IMR-90 (cell line): ENCODE measurements around the gene VEGFA. TPM values are rescaled to one million over a fixed set of nuclear protein-coding genes. Genes with fewer than 3 reads are reported as not detected.

Experiments used
- ATAC-seq: fragments of 200-7000 bp; cut with Tn5 transposase; 2 replicates; pipeline ENCODE4 v1.9.1; 2020; ENCODE audit warnings: low read depth, mild to moderate bottlenecking, moderate library complexity
- BruUV-seq: library from RNA; stranded (reverse); fragments of 400-500 nt; replicated peaks from 2 replicates; lab custom pipeline; 2021; lab: Mats Ljungman, UMichigan
- CTCF ChIA-PET: fragments of 300-600 bp; formaldehyde crosslinking; extraction: SDS; loops from one replicate; lab custom pipeline; 2021; ENCODE audit warnings: antibody characterized with exemption; lab: Yijun Ruan, JAX
- POLR2A ChIA-PET: fragments of 300-600 bp; sonication (Branson Sonifier 250); formaldehyde crosslinking; loops from one replicate; lab custom pipeline; 2022; ENCODE audit warnings: antibody characterized with exemption; ENCODE audit not compliant: unreplicated experiment; lab: Charles Lee
- DNase-seq: peaks from one replicate; pipeline ENCODE4 v3.0.0; 2013
- H2AFZ ChIP-seq: replicated peaks from 2 replicates; pipeline ENCODE3; 2013; ENCODE audit warnings: low read length, mild to moderate bottlenecking; ENCODE audit not compliant: poor library complexity
- H2AK5ac ChIP-seq: 2 replicates; pipeline ENCODE4 v1.6.1; 2013; ENCODE audit warnings: low read depth, low read length, inconsistent platforms
- H2AK9ac ChIP-seq: replicated peaks from 2 replicates; pipeline ENCODE3; 2013; ENCODE audit warnings: mild to moderate bottlenecking, low read depth, low read length, moderate library complexity; ENCODE audit not compliant: poor library complexity
- H2BK120ac ChIP-seq: 2 replicates; pipeline ENCODE4 v1.6.1; 2013; ENCODE audit warnings: low read depth, low read length, inconsistent platforms
- H2BK15ac ChIP-seq: 3 replicates; pipeline ENCODE4 v1.6.1; 2013; ENCODE audit warnings: low read depth, low read length, inconsistent platforms
- H2BK20ac ChIP-seq: 2 replicates; pipeline ENCODE4 v1.6.1; 2013; ENCODE audit warnings: low read depth, mild to moderate bottlenecking, inconsistent platforms, low read length, moderate library complexity
- H2BK5ac ChIP-seq: 2 replicates; pipeline ENCODE4 v1.6.1; 2013; ENCODE audit warnings: mild to moderate bottlenecking, low read depth, low read length, inconsistent platforms; ENCODE audit not compliant: poor library complexity, severe bottlenecking
- H3K14ac ChIP-seq: replicated peaks from 2 replicates; pipeline ENCODE4 v1.6.1; 2013; ENCODE audit warnings: low read depth, low read length, inconsistent platforms
- H3K18ac ChIP-seq: 2 replicates; pipeline ENCODE4 v1.6.1; 2013; ENCODE audit warnings: low read depth, low read length, control low read depth
- H3K23ac ChIP-seq: 2 replicates; pipeline ENCODE4 v1.6.1; 2013; ENCODE audit warnings: low read depth, low read length, inconsistent platforms
- H3K27ac ChIP-seq: 2 replicates; pipeline ENCODE4 v1.5.1; 2013; ENCODE audit warnings: mild to moderate bottlenecking, control low read depth, low read length; ENCODE audit not compliant: insufficient read depth
- H3K27me3 ChIP-seq: 2 replicates; pipeline ENCODE4 v1.6.1; 2013; ENCODE audit warnings: low read length; ENCODE audit not compliant: control insufficient read depth, insufficient read depth
- H3K36me3 ChIP-seq: 2 replicates; pipeline ENCODE4 v1.6.1; 2013; ENCODE audit warnings: low read length, mixed read lengths; ENCODE audit not compliant: control insufficient read depth, insufficient read depth
- H3K4ac ChIP-seq: 2 replicates; pipeline ENCODE4 v1.6.1; 2013; ENCODE audit warnings: low read depth, low read length, inconsistent platforms
- H3K4me1 ChIP-seq: 2 replicates; pipeline ENCODE4 v1.6.1; 2013; ENCODE audit warnings: low read length, mixed read lengths; ENCODE audit not compliant: control insufficient read depth, insufficient read depth
- H3K4me2 ChIP-seq: 2 replicates; pipeline ENCODE4 v1.6.1; 2013; ENCODE audit warnings: low read depth, mild to moderate bottlenecking, control low read depth, low read length, moderate library complexity
- H3K4me3 ChIP-seq: 2 replicates; pipeline ENCODE4 v1.5.1; 2013; ENCODE audit warnings: low read depth, mild to moderate bottlenecking, control low read depth, low read length, moderate library complexity; ENCODE audit not compliant: insufficient read depth
- H3K56ac ChIP-seq: 2 replicates; pipeline ENCODE4 v1.6.1; 2013; ENCODE audit warnings: low read length, inconsistent platforms; ENCODE audit not compliant: insufficient read depth; ENCODE audit errors: extremely low read depth
- H3K79me1 ChIP-seq, 2 experiments: 2 replicates each; pipeline ENCODE4 v1.6.1; 2013; ENCODE audit warnings: low read length in 2 of 2, inconsistent platforms in 1 of 2, low read depth in 1 of 2
- H3K9ac ChIP-seq: 2 replicates; pipeline ENCODE4 v1.6.1; 2013; ENCODE audit warnings: low read depth, low read length, control low read depth
- H3K9me1 ChIP-seq: 2 replicates; pipeline ENCODE4 v1.6.1; 2013; ENCODE audit warnings: low read length, inconsistent platforms; ENCODE audit not compliant: insufficient read depth
- H3K9me3 ChIP-seq: 2 replicates; pipeline ENCODE4 v1.6.1; 2013; ENCODE audit warnings: low read length; ENCODE audit not compliant: control insufficient read depth, insufficient read depth
- H4K20me1 ChIP-seq: 2 replicates; pipeline ENCODE4 v1.6.1; 2013; ENCODE audit warnings: low read length, inconsistent platforms; ENCODE audit not compliant: insufficient read depth
- H4K5ac ChIP-seq: 2 replicates; pipeline ENCODE4 v1.6.1; 2013; ENCODE audit warnings: mild to moderate bottlenecking, low read depth, low read length, control low read depth
- H4K8ac ChIP-seq, 2 experiments: 2 replicates each; pipeline ENCODE4 v1.6.1; 2013; ENCODE audit warnings: low read depth in 2 of 2, low read length in 2 of 2, control low read depth in 1 of 2, inconsistent platforms in 1 of 2
- H4K91ac ChIP-seq: 2 replicates; pipeline ENCODE4 v1.6.1; 2013; ENCODE audit warnings: low read depth, low read length, inconsistent platforms; ENCODE audit not compliant: insufficient read depth
- BHLHE40 ChIP-seq: fragments of 150-350 bp; IDR thresholded peaks from 2 replicates; pipeline ENCODE4 v1.6.1; 2016; ENCODE audit warnings: mild to moderate bottlenecking, low read depth, low read length
- CEBPB ChIP-seq: IDR thresholded peaks from 2 replicates; pipeline ENCODE4 v1.6.1; 2012; ENCODE audit warnings: low read depth, low read length, improper control_type of control experiment
- CHD1 ChIP-seq: IDR thresholded peaks from 2 replicates; pipeline ENCODE4 v1.6.1; 2012; ENCODE audit warnings: low read depth, low read length, improper control_type of control experiment
- FOS ChIP-seq: fragments of 150-350 bp; IDR thresholded peaks from 2 replicates; pipeline ENCODE4 v1.6.1; 2016; ENCODE audit warnings: low read depth, low read length
- MAFK ChIP-seq: IDR thresholded peaks from 2 replicates; pipeline ENCODE4 v1.6.1; 2012; ENCODE audit warnings: low read depth, low read length, improper control_type of control experiment
- MAZ ChIP-seq: IDR thresholded peaks from 2 replicates; pipeline ENCODE4 v1.6.1; 2012; ENCODE audit warnings: low read depth, mild to moderate bottlenecking, low read length, improper control_type of control experiment, moderate library complexity, borderline replicate concordance
- NFE2L2 ChIP-seq: fragments of 150-350 bp; IDR thresholded peaks from 2 replicates; pipeline ENCODE4 v1.6.1; 2016; ENCODE audit warnings: low read depth, mild to moderate bottlenecking, low read length
- POLR2A ChIP-seq: IDR thresholded peaks from 2 replicates; pipeline ENCODE4 v1.6.1; 2012; ENCODE audit warnings: mild to moderate bottlenecking, low read depth, low read length
- RAD21 ChIP-seq: IDR thresholded peaks from 2 replicates; pipeline ENCODE4 v1.6.1; 2012; ENCODE audit warnings: low read length, improper control_type of control experiment
- RCOR1 ChIP-seq: IDR thresholded peaks from 2 replicates; pipeline ENCODE4 v1.6.1; 2012; ENCODE audit warnings: mild to moderate bottlenecking, low read length, improper control_type of control experiment; ENCODE audit not compliant: insufficient replicate concordance
- SMC3 ChIP-seq: fragments of 150-350 bp; IDR thresholded peaks from 2 replicates; pipeline ENCODE4 v1.6.1; 2016; ENCODE audit warnings: low read depth, mild to moderate bottlenecking, antibody characterized with exemption, low read length, moderate library complexity
- WGBS, 2 experiments: methylation state at CpG; one replicate each; pipeline versions ENCODE4 v1.1.5 to v1.1.7; 2013; ENCODE audit warnings: missing lambda C conversion rate in 2 of 2; ENCODE audit not compliant: insufficient read length in 1 of 2; ENCODE audit errors: extremely low coverage in 2 of 2; 5-methylcytosine and 5-hydroxymethylcytosine counted together
- dilution Hi-C: fragments of 300-500 bp; cut with HindIII; formaldehyde crosslinking; loops from one replicate; pipeline ENCODE4 v1.14.3; 2018; ENCODE audit warnings: low sequenced_read_pairs; ENCODE audit not compliant: unreplicated experiment
- in situ Hi-C: fragments of 300-500 bp; cut with MboI; formaldehyde crosslinking; loops from 3 replicates; pipeline ENCODE4 v1.14.3; 2019; ENCODE audit warnings: low sequenced_read_pairs, inconsistent platforms, mixed read lengths
- intact Hi-C: fragments of 100-400 bp; cut with micrococcal nuclease; formaldehyde crosslinking; loops from 2 replicates; pipeline ENCODE4 v1.10.0; 2022
- polyA plus RNA-seq, 3 experiments: library from polyadenylated mRNA; depleted of rRNA; stranded (reverse); fragments of >200 nt; gene quantifications; 2 replicates each; pipeline ENCODE4 v1.2.3, GENCODE V29; 2012; ENCODE audit warnings: low replicate concordance in 1 of 3
- total RNA-seq: library from RNA; depleted of rRNA; stranded (reverse); fragments of >200 nt; gene quantifications from 2 replicates; pipeline ENCODE4 v1.2.3, GENCODE V29; 2012
- TF ChIP-seq, protein P1 (sequence below): conservative IDR thresholded peaks from 2 replicates; pipeline ENCODE4 v1.5.1; 2012; ENCODE audit warnings: mild to moderate bottlenecking, low read depth, low read length, improper control_type of control experiment
- TF ChIP-seq, protein P2 (sequence below): fragments of 150-350 bp; IDR thresholded peaks from 2 replicates; pipeline ENCODE4 v1.6.1; 2017; ENCODE audit warnings: mild to moderate bottlenecking, antibody characterized with exemption, low read length, low read depth
- TF ChIP-seq, protein P3 (sequence below): fragments of 150-350 bp; IDR thresholded peaks from 2 replicates; pipeline ENCODE4 v1.6.1; 2016; ENCODE audit warnings: low read depth, mild to moderate bottlenecking, low read length, moderate library complexity, borderline replicate concordance

VEGFA gene
- total and polyA plus RNA-seq, 2 of the 4 experiments (the other 2 are of a cell fraction): 190 to 234 TPM

DNA sequence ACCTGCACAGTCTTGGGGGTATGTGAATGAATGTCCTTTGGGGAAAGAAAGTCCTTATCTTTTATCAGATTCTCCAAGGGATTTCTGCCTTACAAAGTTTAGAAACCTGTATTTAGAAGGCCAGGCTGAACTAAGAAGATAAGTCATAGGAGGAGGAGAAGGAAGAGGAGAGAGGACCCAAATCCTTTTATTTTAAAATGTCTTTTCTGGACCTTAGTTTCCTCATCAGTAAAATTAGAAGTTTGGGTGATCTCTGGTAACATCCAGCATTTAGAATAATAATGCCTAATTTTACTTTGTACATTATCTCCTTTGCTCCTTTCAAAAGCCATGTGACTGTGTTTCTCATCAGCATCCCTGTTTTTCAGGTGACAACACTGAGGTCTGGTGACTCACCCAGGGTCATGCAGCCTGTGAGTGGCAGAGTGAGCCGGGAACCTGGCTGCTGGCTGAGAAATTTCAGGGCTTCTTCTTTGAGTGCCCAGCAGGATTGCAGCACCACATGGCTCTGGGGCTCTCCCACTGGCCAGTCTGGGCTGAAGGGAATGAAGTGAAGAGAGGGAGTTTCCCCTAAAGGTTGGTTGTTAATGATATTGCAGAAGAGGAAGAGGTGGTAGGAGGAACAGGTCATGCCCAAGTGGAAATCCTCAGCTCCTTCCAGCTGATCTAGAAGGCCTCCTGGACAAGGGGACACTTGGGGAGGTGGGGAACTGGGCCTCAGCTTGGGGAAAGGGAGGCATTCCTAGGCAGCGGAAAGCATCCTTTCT is 34.0 kb downstream of the VEGFA start:
- Histone ChIP-seq H3K56ac (no peak overlapping the region), H2AFZ (peak overlapping the region; percentile 36), H3K14ac (no peak overlapping the region), H3K9me1 (peaks cover 10% of the 10 kb centered on the region), H4K5ac (peak overlapping the region; percentile 50; the same call in 1 of the 2 replicates), H3K27me3 (0 out of 2 replicates have a peak, but pooled peaks cover 2% of the 10 kb centered on the region), H3K79me1 (no peaks in the 10 kb centered on the region), H2BK15ac (no peak overlapping the region), H4K91ac (no peak overlapping the region), H3K18ac (peak overlapping the region; percentile 79), H2BK20ac (no peak overlapping the region), H3K23ac (no peak overlapping the region), H3K27ac (peak overlapping the region; percentile 34; the same call in 1 of the 2 replicates), H2AK9ac (no peak overlapping the region), H3K4me1 (peaks cover 34% of the 10 kb centered on the region), H3K4me2 (no peak overlapping the region), H4K20me1 (no peaks in the 10 kb centered on the region), H4K8ac (no peak overlapping the region), H3K9me3 (no peaks in the 10 kb centered on the region), H3K36me3 (no peaks in the 10 kb centered on the region), H2AK5ac (peak overlapping the region; percentile 50; the same call in 1 of the 2 replicates), H2BK5ac (no peak overlapping the region), H3K9ac (no peak overlapping the region), H2BK120ac (0 out of 2 replicates have a peak overlapping the region, but pooled peaks have one; percentile 16), H3K4ac (0 out of 2 replicates have a peak overlapping the region, but pooled peaks have one; percentile 5), H3K4me3 (no peak overlapping the region)
- dilution Hi-C loops (no loop called here), intact Hi-C loops (no loop called here), in situ Hi-C loops (no loop called here)
- ChIA-PET CTCF (no interaction called here), POLR2A (no interaction called here)
- peak; percentile 36 for DNase-seq
- 25% methylated on average over 1 of the region's 2 CpGs; no CpG with 5 or more reads in 1 of the 2 experiments for WGBS, 2 experiments
- ATAC-seq: no peak
- BruUV-seq: no TSS peak
- no peak for TF ChIP-seq CHD1
- no peak for TF ChIP-seq POLR2A
- TF ChIP-seq, protein P1, sequence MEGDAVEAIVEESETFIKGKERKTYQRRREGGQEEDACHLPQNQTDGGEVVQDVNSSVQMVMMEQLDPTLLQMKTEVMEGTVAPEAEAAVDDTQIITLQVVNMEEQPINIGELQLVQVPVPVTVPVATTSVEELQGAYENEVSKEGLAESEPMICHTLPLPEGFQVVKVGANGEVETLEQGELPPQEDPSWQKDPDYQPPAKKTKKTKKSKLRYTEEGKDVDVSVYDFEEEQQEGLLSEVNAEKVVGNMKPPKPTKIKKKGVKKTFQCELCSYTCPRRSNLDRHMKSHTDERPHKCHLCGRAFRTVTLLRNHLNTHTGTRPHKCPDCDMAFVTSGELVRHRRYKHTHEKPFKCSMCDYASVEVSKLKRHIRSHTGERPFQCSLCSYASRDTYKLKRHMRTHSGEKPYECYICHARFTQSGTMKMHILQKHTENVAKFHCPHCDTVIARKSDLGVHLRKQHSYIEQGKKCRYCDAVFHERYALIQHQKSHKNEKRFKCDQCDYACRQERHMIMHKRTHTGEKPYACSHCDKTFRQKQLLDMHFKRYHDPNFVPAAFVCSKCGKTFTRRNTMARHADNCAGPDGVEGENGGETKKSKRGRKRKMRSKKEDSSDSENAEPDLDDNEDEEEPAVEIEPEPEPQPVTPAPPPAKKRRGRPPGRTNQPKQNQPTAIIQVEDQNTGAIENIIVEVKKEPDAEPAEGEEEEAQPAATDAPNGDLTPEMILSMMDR: no peak
- no peak for TF ChIP-seq SMC3
- TF ChIP-seq NFE2L2: no peak
- TF ChIP-seq, protein P2, sequence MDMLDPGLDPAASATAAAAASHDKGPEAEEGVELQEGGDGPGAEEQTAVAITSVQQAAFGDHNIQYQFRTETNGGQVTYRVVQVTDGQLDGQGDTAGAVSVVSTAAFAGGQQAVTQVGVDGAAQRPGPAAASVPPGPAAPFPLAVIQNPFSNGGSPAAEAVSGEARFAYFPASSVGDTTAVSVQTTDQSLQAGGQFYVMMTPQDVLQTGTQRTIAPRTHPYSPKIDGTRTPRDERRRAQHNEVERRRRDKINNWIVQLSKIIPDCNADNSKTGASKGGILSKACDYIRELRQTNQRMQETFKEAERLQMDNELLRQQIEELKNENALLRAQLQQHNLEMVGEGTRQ: 0 out of 2 replicates have a peak, but pooled peaks have one; percentile 11
- TF ChIP-seq RAD21: no peak
- no peak for TF ChIP-seq RCOR1
- no peak for TF ChIP-seq MAFK
- TF ChIP-seq CEBPB: 0 out of 2 replicates have a peak, but pooled peaks have one; percentile 12
- TF ChIP-seq, protein P3, sequence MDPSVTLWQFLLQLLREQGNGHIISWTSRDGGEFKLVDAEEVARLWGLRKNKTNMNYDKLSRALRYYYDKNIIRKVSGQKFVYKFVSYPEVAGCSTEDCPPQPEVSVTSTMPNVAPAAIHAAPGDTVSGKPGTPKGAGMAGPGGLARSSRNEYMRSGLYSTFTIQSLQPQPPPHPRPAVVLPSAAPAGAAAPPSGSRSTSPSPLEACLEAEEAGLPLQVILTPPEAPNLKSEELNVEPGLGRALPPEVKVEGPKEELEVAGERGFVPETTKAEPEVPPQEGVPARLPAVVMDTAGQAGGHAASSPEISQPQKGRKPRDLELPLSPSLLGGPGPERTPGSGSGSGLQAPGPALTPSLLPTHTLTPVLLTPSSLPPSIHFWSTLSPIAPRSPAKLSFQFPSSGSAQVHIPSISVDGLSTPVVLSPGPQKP: no peak
- no peak for TF ChIP-seq BHLHE40
- no peak for TF ChIP-seq MAZ
- TF ChIP-seq FOS: peak; percentile 45; the same call in 1 of the 2 replicates
